A549 treated with CORT108297 at 1 μM for 4 hours (cell line): ENCODE measurements around the gene SLC37A2. TPM values are rescaled to one million over a fixed set of nuclear protein-coding genes. Genes with fewer than 3 reads are reported as not detected.

ENCODE experiments used
- total RNA-seq: library from RNA; stranded (reverse); fragments of 200-300 nt; extraction: Qiagen RNA extraction; gene quantifications from 5 replicates; pipeline ENCODE4 v1.2.3, GENCODE V29; 2022

SLC37A2 gene
- total RNA-seq = 0.12 to 0.17 TPM (median 0.13 TPM) in 4 of 5 replicates, not detected in the other

DNA sequence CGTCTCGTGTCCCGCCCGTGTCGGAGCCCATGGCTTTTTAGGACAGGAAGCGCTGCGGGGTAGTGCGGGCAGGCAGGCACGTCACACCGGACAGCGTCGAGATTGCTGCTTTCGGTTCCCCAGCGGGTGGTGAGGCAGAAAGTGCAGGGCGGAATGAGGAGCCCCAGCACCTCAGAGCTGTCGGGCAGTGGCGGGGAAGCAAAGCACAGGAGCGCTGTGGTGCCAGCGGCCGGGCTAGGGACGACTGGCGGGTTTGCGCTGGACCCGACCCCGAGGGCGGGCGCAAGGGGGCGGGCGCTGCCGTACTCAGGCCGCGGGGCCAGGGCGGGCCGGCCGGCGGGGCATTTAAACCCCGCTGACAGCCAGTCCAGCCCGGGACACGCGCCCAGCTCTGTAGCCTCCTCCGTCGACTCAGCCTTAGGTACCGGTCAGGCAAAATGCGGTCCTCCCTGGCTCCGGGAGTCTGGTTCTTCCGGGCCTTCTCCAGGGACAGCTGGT, at the start of gene SLC37A2:
SLC37A2 (plus strand) TSS at position 375 of the 498 bp plus-strand sequence; CDS start at position 438, 63 bp downstream.

DNA sequence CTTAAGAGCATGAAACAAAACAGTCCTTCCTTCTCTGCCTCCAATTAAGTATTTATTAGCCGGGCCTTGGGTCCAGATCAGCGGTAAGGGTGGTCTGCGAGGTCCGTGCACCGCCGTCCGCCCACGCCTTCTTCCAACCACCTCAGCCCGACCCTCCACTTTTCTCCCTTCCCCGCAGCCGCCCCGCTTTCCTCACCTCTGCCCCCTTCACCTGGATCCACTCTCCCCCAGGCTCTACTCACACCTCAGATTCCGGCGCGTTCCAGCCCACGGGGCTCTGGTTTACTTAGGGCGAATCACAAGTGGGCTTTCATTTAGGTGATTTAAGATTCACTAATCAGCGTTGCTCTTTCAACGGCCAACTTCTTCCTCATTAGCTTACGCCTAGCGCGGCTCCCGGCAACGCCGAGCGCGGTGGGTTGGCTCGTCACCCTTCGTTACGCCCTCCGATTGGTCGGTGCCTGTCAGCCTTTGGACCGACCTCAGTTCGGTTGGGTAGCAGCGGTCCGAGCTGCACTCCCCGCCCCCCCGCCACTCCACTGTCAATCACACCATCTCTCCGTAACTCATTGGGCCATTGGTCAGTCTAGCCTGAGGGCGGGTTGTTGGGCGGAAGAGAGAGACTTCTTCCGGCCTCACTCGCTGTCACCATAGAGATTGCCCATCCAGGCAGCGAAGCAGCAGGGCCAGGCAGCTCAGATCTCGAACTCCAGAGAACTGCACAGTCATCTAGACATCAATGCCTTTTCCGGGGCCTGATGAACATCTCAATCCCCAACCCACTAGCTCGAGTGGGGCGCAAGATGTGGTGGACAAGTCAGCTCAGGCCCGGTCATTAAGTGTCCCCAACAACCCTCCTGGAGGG, 48.5 kb downstream of the SLC37A2 start, which contains the start of gene TMEM218:
TMEM218 (minus strand) TSS at position 284 of the 865 bp plus-strand sequence. CDS start 9,385 bp downstream, outside the sequence.

Other genes starting within 250 kb of the SLC37A2 start
- 1.4 to 3.1 TPM (median 3.0 TPM) in 5 replicates for gene ROBO3, start 197.9 kb upstream of the SLC37A2 start, total RNA-seq
- gene ROBO4, start 165.4 kb upstream of the SLC37A2 start, total RNA-seq = 0.05 TPM in 1 of 5 replicates, not detected in the others
- not detected in 5 replicates for gene HEPN1, start 144.1 kb upstream of the SLC37A2 start, total RNA-seq
- not detected in 5 replicates for gene HEPACAM, start 127.3 kb upstream of the SLC37A2 start, total RNA-seq
- 0.50 to 0.62 TPM (median 0.54 TPM) in 5 replicates for gene CCDC15, start 109.1 kb upstream of the SLC37A2 start, total RNA-seq
- 21.8 to 25.2 TPM (median 22.9 TPM) in 5 replicates for gene TMEM218, start 48.3 kb downstream of the SLC37A2 start, total RNA-seq
- gene PKNOX2, start 101.4 kb downstream of the SLC37A2 start, total RNA-seq = 0.02 TPM in 1 of 5 replicates, not detected in the others